A549 (cell line): ENCODE data around the gene MYRFL.

Experiments
- BHLHE40 ChIP-seq: IDR thresholded peaks from 2 replicates; pipeline ENCODE4 v1.6.1; 2012; ENCODE audit warnings: low read depth, low read length, inconsistent platforms
- CEBPB ChIP-seq, 2 experiments: fragments of >200 bp in 1 of 2; sonication (Bioruptor Twin) in 1 of 2; formaldehyde crosslinking in 1 of 2; IDR thresholded peaks; 2 replicates each; pipeline ENCODE4 v1.6.1; 2012 to 2016
- CTCF ChIP-seq: fragments of >200 bp; sonication (Bioruptor Twin); formaldehyde crosslinking; IDR thresholded peaks from 3 replicates; pipeline ENCODE4 v1.5.1; 2016
- EP300 ChIP-seq, 2 experiments: fragments of >200 bp; sonication (Bioruptor Twin); formaldehyde crosslinking; IDR thresholded peaks; 2 replicates in 1 of 2; 3 replicates in 1 of 2; pipeline ENCODE4 v1.6.1; 2016 to 2017
- ESRRA ChIP-seq: fragments of 150-350 bp; IDR thresholded peaks from 2 replicates; pipeline ENCODE4 v1.6.1; 2014; ENCODE audit warnings: mild to moderate bottlenecking, low read length, borderline replicate concordance
- GATA3 ChIP-seq: IDR thresholded peaks from 2 replicates; pipeline ENCODE4 v1.6.1; 2012; ENCODE audit warnings: borderline replicate concordance
- KDM1A ChIP-seq: fragments of 200-600 bp; sonication (generic); IDR thresholded peaks from 2 replicates; pipeline ENCODE4 v1.6.1; 2016; ENCODE audit warnings: low read depth, mild to moderate bottlenecking
- MAZ ChIP-seq: fragments of 150-350 bp; IDR thresholded peaks from 2 replicates; pipeline ENCODE4 v1.6.1; 2014; ENCODE audit warnings: antibody characterized with exemption, low read depth, low read length, borderline replicate concordance
- MYC ChIP-seq: IDR thresholded peaks from 2 replicates; pipeline ENCODE4 v1.6.1; 2012; ENCODE audit warnings: mild to moderate bottlenecking, inconsistent platforms, low read length, improper control_type of control experiment, borderline replicate concordance
- RCOR1 ChIP-seq: fragments of 150-350 bp; IDR thresholded peaks from 2 replicates; pipeline ENCODE4 v1.6.1; 2014; ENCODE audit warnings: antibody characterized with exemption, low read length, low read depth
- RNF2 ChIP-seq: fragments of 200-600 bp; sonication (generic); IDR thresholded peaks from 2 replicates; pipeline ENCODE4 v1.6.1; 2016; ENCODE audit warnings: low read depth, mild to moderate bottlenecking, antibody characterized with exemption, moderate library complexity, borderline replicate concordance
- ZFP36 ChIP-seq: fragments of 450-650 bp; IDR thresholded peaks from 2 replicates; pipeline ENCODE4 v1.6.1; 2014; ENCODE audit warnings: borderline replicate concordance; ENCODE audit not compliant: partially characterized antibody
- TF ChIP-seq, protein P1 (sequence below): fragments of 200-600 bp; sonication (generic); IDR thresholded peaks from 2 replicates; pipeline ENCODE4 v1.6.1; 2016; ENCODE audit warnings: antibody characterized with exemption, mild to moderate bottlenecking, moderate library complexity

DNA sequence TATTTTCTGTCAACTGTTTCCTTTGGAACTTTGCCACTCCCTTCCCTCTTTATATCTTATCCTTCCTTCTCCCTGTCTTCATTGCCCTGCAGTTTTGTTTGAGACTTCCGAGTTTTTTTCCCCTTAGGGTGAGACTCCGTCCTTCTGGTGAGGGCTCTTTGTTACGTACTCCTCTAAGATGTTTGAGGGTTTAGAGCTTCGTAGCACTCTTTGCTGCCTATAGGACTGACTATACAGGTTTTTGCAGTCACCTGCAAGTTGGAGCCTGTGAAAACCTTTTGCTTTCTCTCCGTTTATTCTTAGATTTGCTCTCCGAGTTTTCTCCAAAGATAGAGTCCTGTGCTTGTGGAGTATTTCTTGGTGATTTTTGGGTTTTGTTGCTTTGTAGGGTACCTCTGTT is 41.7 kb upstream of the MYRFL start:
- no peak for TF ChIP-seq BHLHE40
- no peak for TF ChIP-seq CTCF
- no peak for TF ChIP-seq ESRRA
- no peak for TF ChIP-seq EP300 (IDR thresholded peaks at IDR 0.05)
- no peak for TF ChIP-seq ZFP36
- TF ChIP-seq MYC = no peak
- TF ChIP-seq, protein P1, sequence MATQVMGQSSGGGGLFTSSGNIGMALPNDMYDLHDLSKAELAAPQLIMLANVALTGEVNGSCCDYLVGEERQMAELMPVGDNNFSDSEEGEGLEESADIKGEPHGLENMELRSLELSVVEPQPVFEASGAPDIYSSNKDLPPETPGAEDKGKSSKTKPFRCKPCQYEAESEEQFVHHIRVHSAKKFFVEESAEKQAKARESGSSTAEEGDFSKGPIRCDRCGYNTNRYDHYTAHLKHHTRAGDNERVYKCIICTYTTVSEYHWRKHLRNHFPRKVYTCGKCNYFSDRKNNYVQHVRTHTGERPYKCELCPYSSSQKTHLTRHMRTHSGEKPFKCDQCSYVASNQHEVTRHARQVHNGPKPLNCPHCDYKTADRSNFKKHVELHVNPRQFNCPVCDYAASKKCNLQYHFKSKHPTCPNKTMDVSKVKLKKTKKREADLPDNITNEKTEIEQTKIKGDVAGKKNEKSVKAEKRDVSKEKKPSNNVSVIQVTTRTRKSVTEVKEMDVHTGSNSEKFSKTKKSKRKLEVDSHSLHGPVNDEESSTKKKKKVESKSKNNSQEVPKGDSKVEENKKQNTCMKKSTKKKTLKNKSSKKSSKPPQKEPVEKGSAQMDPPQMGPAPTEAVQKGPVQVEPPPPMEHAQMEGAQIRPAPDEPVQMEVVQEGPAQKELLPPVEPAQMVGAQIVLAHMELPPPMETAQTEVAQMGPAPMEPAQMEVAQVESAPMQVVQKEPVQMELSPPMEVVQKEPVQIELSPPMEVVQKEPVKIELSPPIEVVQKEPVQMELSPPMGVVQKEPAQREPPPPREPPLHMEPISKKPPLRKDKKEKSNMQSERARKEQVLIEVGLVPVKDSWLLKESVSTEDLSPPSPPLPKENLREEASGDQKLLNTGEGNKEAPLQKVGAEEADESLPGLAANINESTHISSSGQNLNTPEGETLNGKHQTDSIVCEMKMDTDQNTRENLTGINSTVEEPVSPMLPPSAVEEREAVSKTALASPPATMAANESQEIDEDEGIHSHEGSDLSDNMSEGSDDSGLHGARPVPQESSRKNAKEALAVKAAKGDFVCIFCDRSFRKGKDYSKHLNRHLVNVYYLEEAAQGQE = no peak
- TF ChIP-seq CEBPB (IDR thresholded peaks at IDR 0.05) = no peak
- TF ChIP-seq MAZ = no peak
- no peak for TF ChIP-seq KDM1A
- no peak for TF ChIP-seq GATA3
- TF ChIP-seq RCOR1 = no peak
- TF ChIP-seq RNF2 = no peak
